ENCODE measurements around the gene PDZD7.

The PDZD7 gene

DNA sequence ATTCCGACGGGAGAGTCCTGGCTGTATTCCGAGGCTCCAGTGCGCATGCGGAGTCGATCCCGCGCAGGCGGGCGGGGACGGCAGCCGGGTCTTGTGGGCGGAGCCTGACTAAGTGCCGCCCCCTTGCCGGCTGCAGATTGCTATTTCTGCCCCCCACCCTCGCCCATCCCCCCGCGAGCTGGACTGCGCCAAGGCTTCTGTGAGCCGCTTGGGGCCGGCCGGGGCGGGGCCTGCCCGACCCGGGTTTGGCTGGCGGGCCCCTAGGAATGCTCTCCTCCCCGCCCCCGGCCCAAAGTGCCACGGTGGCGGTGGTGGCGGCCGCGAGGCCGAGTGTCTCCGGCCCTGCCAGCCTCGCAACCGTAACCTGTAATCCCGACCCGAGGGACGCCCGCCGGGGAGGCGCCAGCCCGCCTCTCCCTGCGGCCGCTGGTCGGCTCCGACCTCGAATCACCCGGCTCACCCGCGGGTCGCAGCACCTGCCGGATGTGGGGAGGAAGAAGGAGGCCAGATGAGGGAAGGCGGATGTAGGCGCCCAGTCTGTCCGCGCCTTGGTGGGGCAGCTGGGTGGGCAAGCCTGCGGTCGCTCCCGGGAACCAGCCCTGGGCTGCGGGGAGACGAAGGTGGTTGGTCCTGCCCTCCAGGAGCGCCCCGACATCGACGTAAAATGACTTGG lies 30.2 kb upstream of the PDZD7 start:
- peak; percentile 99 for DNase-seq

DNA sequence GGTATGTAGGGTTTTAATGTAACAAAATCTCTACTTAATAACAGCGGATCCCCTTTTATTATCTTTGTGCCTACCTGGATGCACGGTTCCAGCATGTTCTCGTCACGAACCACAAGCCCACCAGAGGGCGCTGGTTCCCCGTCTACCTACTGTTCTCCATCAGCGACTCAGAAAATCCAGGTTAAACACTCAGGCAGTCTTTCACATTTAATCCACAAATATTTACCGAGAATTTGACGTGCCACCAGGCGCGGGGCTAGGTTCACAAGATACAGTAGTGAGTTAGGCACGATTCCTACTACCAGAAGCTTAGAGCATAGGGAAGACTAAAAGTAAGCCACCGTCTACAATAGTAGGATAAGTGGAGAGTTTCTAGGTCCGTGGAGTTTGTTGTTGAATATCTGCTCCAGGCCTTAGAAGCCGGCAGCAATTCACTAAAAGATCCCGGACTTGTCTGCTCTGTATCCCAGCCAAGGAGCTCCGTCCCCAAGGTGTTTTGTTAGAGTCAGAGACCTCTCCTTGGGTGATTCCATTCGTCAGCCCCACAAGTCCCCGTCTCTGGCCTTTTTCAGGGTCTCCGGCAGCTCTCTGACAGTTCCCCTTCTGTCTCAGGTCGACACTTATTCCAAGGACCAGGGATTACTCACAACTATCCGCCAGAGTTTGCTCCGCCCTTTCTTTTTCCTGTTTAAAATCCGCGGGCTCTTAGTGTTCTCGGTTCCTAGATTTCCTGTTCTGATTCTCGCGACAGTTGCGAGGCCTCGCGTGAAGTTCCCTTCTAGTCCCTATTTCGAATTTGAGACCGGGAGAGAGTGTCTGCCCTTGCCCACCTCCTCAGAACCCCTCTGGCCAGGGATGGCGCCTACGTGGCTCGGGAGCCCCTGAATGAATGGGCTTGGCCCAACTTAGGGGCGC lies 29.4 kb upstream of the PDZD7 start:
- DNase-seq: peak; percentile 99

DNA sequence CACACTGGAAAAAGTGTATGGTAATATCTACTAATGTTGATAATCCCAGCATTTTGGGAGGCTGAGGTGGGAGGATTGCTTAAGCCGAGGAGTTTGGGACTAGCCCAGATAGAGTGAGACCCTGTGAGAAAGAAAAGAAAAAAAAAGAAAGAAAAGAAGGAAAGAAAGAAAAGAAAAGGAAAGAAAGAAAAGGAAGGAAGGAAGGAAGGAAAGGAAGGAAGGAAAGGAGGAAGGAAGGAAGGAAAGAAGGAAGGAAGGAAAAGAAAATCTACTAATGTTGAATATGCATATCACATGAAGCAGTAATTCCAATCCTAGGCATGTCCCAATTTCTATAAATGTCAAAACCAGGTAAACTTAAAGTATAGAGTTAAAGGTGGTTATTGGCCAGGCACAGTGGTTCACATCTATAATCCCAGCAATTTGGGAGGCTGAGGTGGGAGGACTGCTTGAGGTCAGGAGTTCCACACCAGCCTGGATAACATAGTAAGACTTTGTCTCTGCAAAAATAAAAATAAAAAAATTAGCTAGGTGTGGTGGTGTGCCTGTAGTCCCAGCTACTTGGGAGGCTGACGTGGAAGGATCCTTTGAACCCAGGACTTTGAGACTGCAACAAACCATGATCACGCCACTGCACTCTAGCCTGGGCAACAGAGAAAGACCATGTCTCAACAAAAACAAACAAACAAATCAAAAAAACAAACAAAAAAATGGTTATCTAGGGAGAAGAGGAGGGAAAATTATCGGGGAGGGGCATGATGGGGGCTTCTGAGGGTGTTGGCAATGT lies 25.6 kb upstream of the PDZD7 start:
- no peak for DNase-seq

DNA sequence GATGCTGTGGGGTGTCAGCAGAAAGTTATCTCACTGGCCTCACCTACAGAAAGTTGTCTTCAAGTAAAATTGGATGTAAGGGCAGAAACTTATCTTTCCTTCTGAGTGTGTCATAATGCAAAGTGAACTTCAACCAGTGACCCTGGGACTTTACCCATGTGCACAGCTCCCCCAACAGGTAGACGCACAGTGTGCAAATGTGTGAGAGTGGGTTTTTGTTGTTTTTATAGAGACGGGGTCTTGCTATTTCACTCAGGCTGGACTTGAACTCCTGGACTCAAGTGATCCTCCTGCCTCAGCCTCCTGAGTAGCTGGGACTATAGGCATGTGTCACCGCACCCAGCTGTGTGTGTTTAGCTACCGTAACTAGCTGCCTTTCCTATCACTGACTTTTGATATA lies 24.5 kb upstream of the PDZD7 start:
- no peak for DNase-seq

DNA sequence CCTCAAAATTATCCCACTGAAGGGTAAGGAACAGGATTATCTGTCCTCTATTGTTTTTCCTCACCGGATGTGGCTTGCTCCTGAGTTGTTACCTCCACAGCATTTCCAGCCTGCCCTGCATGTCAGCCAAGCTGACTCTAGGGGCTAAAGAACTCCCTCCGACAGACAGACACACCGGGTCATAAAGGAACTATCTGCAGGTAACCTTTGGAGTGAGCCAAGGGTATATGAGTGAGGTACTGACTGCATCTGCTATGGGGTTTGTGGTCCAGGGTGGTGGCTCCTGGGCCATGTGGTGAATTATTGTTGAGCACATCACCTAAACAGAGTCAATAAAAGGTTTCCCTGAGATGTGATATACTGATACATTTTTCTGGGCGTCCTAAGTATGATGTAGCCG lies 23.9 kb upstream of the PDZD7 start:
- DNase-seq: no peak

DNA sequence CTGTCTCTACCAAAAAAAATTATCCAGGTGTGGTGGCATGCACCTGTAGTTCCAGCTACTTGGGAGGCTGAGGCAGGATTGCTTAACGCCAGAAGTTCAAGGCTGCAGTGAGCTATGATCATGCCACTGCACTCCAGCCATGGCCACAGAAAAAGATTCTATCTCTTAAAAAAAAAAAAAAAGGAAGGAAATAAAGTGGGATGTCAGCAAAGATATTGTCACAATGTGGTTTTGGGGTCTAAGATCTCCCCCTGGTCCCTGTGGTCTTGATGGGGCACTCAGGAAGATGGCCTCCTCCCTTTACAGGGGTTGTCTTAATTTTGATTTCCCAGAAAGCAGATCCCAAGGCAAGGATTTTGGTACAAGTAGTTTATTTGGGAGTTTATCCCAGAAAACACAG lies 23.4 kb upstream of the PDZD7 start:
- DNase-seq: no peak

DNA sequence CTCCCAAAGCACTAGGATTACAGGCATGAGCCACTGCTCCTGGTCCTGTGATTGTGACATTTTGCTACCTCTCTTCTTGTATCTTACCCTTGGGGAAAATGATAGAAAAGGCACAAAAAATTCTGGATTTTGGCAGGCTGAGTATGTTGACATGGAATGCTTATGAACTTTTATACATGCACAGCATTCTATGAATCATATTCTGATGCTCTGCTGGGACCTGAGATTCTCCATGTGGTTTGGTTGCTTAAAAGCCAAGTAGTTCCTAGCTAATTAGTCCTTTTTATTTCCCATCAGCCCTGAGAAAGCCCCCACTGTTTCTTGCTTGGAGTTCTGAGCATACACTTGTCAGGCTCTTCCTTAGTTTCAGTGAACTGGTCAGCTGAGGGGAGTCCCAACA lies 22.6 kb upstream of the PDZD7 start:
- DNase-seq: no peak

DNA sequence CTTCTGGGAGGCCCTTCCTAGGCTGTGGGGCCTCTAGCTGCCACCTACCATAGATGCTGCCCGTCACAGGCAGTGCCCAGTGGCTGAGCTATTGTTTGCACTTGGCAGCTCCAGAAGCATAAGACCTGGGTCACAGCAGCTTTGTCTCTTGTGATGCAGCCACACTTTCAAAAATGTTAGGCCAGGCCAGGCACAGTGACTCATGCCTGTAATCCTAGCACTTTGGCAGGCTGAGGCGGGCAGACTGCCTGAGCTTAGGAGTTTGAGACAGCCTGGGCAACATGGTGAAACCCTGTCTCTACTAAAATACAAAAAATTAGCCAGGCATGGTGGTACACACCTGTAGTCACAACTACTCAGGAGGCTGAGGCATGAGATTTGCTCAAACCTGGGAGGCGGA lies 21.4 kb upstream of the PDZD7 start:
- no peak for DNase-seq

DNA sequence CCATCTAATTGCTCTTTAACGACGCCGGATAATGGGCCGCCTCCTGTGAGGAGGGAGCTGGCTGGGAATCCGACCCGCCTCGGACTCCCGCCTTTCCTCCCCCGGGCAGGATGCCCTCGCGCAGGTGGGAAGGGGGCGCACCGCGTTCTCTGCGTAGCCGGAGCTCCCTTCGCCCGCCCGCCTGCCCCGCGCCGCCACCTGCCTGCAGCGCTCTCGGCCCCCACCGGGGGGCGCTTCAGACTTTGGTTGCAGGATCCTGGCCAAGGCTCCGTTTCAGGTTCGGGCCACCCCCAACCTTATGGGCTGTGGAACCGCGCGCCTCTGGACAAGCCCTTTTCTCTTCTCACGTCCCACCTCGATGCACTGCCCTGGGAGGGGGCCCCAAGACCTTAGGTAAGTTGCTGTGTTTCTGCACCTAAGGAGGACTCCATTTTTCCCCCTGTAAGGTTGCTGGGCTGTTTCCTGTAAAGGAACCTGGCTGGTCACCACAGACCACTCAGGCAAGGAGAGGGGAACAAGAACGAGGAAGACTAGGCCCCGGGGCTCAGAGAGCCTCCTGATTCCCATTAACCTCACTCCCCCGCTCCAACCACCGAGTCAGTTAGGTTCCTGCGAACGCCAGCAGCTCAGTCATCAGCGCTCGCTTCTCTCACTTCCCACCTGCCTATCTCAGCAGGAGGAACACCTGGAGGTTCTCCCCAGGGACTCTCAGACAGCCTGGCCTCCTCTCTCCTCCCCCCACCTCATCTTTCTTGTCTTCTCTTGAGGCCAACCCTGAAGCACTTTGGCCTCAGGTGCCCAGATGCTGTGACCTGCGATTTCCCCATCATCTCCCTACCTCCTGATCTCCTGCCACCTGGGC lies 19.5 kb upstream of the PDZD7 start:
- peak; percentile 79 for DNase-seq

DNA sequence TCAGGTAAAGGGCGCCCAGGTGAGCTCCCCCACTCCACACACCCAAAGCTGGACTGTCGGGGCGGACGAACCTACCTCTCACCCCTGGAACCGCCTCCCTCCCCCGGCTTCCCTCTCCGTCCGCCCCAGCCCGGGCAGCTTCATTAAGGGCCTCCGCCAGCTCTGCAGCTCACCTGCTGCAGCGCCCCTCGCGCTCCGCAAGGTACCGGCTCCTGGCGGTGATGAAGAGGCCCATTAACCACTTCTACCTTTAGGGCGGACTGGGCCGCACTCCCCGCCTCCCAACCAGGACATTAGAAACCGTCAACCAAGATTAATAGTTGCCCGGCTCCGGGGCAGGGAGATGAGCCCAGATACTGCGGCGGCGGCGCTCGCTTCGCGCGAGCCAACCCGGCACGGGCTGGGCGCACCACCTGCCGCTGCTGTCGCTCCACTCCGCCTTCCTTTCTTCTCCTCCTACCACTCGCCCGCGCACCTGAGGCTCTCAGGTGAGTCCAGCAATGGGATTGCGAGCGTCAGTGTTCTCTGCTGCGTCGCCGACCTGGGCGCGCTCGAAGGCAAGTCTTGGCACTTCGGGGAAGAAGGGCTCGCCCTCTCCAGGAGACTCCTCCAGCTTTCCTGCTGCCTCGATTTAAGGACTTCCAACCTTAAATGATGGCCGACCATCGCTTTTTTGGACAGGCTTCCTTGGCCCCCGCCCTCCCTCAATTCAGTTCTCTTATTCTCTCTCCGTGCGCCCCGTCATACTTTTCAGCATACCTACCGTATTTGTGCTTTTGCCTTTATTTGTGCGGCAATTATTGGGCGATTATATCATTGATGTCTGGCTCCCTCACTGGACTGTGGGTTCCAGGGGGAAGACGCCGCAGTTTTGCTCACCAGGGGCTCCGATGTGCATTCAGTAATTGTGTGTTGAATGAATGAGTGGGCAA lies 17.3 kb upstream of the PDZD7 start:
- DNase-seq: peak; percentile 47

DNA sequence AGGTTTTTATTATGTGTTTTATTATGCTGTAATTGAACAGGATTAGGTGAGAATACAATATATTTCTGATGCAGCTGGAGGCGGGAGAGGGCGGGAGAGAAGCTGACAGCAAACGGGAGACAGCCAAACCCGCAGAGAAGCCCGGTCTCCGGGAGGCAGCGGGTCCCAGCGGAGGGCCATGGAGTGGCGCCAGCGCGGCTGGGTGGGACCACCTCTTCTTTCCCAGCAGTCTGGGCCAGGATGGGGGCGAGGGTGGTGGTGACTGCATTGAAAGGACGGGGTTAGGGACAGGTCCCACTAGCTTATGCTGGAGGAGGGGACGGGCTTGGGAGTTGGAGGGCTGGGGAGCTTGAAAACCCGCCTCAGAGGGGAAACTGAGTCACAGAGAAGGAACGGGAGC lies 16.3 kb upstream of the PDZD7 start:
- DNase-seq: peak; percentile 46

DNA sequence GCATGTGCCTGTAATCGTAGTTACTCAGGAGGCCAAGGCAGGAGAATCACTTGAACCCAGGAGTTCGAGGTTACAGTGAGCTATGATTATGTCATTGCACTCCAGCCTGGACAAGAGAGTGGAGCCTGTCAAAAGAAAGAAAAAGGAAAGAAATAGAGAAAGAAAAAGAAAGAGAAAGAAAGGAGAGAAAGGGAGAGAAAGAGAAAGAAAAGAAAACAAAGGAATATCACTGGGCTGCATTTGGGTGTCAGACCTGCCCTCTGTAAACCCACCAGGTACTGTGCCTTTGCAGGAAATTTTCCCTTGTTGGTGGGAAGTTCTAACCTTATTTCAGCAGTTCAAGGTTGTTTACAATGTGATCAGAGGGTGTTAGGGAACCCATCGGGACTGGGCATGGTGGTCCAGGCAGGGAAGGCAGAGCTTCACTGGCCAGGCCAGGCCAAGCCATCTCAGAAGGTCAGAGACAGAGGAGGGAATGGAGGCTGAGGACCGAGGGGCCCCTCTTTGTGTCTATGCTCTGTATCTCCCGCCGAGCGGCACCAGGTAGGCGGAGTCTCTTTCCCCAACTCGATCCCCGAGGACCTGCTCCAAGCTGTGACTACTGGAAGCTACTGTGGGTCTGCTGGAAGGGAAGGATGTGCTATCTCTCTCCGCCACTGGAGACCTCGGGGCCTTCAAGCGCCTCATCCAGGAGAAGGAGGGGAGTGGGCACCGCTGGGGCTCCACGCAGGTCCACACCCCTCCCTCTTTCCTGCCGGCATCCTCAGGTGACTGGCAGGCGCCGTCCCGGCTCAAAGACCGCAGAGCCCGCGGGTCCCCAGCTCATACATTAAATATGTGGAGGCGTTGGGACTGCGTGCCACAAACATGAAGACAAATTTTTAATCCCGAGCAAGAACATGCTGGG lies 15.7 kb upstream of the PDZD7 start:
- DNase-seq: peak; percentile 58

DNA sequence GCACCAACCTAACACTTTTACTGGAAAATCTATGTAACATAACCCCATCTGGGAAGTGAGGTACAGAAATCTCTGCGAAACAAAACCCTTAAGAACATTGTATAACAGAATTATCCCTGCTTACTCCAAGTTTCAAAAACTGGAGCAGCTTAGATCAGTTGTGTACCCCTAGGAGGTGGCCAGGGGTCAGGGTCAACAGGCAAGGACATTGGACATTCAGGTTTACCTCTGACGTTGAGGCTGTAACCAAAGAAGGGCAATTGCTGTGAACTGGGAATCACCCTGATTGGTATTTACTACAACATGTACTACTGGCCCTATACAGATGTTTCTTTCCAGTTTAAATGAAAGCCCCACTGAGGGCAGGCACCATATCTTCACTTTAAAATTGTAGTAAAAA lies 13.2 kb upstream of the PDZD7 start:
- DNase-seq: no peak

DNA sequence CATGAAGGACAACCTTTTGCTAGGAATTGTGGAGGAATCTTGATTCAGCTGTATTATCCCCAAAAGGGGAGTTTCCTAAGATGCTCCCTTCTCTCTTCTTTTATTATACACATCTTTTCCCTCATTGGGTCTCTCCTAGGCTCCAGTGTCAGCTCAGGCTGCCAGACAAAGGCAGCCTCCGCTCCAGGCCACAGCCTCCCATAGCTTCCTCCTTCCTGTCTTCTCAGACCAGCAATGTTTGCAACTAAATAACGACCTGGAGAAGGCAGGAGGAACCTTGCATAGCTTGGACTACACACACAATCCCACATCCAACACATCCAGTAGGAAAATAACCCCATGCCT lies 12.4 kb upstream of the PDZD7 start:
- DNase-seq: no peak

DNA sequence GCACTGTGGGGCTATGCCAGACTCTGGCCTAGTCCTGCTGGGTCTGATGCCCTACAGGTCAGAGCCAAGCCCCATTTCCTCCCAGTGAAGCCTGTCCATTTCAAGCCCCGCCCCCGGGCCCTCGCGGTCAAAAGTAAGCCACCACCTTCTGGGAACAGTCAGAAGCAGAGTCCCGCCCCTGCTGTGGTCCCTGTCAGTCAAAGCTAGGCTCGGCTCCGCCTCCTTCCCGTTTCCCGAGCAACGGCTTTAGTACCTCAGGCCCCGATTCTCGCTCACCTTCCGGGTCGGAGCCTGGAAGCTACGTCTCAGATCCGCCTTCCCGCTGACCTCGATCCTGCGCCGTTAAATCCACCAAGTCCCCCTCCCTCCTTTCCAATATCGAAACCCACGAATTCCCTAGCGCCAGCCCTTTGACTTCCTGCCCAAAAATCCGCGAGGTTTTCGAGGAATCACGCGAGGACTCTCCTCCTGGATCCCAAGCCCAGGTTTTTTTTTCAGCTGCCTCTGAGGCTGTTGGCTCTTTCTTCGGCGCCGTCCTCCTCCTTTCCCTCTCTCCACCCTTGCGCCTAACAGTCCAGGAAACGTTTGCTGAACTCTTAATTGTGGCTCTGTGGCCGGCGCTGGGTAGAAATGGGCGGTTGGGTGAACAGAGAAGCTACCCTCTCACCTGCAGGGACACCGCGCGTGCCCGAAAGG lies 11.9 kb upstream of the PDZD7 start:
- peak; percentile 94 for DNase-seq

DNA sequence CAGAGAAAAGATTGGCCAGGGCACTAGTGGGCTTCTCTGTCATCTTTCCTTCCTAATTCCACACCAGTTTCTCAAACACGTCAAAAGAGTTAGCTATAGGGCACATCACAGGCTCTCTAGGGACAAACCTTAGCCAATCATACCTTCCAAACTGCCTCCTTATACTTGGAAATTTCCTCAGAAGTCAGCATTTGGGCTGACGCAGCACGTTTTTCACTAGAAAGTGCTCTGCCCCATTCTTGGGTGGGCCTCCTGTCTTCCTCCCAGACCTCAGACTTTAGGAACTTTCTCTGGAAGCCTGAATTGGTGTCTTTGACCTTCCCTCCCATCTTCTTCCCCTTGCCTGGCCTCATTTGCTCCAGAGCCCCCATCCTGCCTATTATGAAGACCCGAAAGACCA lies 11.2 kb upstream of the PDZD7 start:
- DNase-seq: no peak

DNA sequence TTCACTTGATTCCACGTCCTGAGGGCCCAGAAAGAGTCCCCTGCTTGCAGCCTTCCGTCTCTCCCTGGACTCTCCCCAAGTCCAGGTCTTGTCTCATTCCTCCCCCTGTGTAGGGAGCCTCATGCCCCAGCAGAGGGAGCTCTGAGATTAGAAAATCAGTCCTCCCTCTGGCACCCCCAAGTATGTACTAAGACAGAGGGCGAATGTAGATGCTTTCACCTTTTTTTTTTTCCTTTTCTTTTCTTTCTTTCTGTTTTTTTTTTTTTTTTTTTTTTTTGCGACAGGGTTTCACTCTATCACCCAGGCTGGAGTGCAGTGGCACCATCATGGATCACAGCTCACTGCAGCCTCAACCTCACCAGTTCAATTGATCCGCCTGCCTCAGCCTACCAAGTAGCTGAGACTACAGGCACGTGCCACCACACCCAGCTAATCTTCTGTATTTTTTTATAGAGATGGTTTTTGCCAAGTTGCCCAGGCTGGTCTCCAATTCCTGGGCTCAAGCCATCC lies 10.4 kb upstream of the PDZD7 start:
- DNase-seq: peak; percentile 80

DNA sequence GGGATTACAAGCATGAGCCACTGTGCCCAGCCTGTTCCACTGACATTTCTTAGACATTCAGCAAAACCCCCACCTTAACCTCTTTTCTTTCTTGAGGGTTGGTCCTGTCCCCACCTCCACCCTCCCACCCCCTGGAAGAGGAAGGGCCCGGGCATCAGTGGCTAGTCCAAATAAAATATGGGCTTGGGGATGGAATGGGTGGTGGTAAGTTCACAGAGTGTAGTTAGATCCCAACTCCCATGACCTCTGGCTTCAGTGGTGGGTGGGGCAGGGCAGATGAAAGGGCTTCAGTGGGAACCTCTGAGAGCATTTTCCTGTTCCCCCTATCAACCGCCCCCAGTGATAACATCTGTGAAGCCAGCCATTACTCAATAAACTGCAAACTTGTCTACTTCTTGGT lies 9.9 kb upstream of the PDZD7 start:
- no peak for DNase-seq

DNA sequence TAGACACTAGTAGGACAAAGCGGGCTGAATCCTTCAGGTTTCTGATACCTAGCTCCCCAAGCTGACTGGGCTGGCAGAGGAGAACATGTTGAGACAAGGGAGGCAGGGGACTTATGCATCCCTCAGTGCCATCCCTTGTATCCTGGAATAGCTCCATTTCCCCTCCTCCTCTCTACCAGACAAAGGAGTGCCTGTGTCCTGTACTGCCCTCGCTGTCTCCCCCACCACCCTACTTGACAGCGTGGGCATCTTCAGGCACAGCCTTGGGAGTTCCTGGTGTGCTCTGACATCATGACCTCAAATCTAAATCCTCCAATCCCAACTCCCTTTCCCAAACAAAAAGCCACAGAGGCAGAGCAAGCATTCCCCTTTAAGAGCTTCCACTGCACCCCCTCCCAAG lies 9.1 kb upstream of the PDZD7 start:
- DNase-seq: no peak

DNA sequence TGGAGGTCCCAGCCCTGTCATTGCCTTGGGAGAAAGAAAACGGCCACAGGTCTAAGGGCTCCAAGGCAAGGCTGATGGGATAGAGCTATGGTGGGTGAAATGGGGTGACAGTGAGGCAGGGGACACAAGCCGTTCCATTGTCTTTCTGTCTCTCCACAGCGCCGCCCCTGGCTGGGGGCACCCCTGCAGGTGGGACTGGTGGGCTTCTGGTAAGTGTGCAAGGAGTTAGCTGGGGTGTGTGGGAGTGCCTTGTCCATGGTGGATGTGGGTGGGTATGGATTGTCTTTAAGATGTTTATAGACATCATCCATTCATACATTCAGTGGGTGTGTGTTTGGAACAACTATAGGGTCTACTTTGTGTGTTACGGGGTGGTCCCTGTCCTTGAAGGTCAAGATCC lies 7.6 kb upstream of the PDZD7 start:
- DNase-seq: no peak

All from retina (tissue), 1 donor.